Activated CD4-positive, alpha-beta T cell treated with anti-CD3 and anti-CD28 coated beads, Interleukin-2, amount 10 ng/mL, durations not matched to agents 7 days and 5 days (primary cell): ENCODE data around the gene EFHD1. TPM values are rescaled to one million over a fixed set of nuclear protein-coding genes. Genes with fewer than 3 reads are reported as not detected.
A peak's percentile ranks its signal among the peaks of the same experiment; 100 is the strongest.

ENCODE experiments used
- CTCF ChIA-PET: fragments of 350-600 bp; sonication (Branson Sonifier 250); formaldehyde crosslinking; loops from one replicate; lab custom pipeline; 2021; ENCODE audit warnings: antibody characterized with exemption; lab: Charles Lee
- POLR2A ChIA-PET: fragments of 350-600 bp; sonication (Branson Sonifier 250); formaldehyde crosslinking; loops from one replicate; lab custom pipeline; 2021; ENCODE audit warnings: antibody characterized with exemption; lab: Charles Lee
- DNase-seq: peaks from one replicate; pipeline ENCODE4 v3.0.0-alpha.2; 2020
- H3K27ac Mint-ChIP-seq: one replicate; pipeline ENCODE4 v1.8.0; 2021; ENCODE audit warnings: mild to moderate bottlenecking, moderate library complexity, mixed read lengths
- H3K27me3 Mint-ChIP-seq: one replicate; pipeline ENCODE4 v1.8.0; 2021; ENCODE audit warnings: mixed read lengths
- H3K36me3 Mint-ChIP-seq: one replicate; pipeline ENCODE4 v1.8.0; 2021; ENCODE audit warnings: low read depth, mixed read lengths
- H3K4me1 Mint-ChIP-seq: one replicate; pipeline ENCODE4 v1.8.0; 2021; ENCODE audit warnings: mixed read lengths
- H3K4me3 Mint-ChIP-seq: one replicate; pipeline ENCODE4 v1.8.0; 2021; ENCODE audit warnings: mild to moderate bottlenecking, moderate library complexity, mixed read lengths
- H3K9me3 Mint-ChIP-seq: one replicate; pipeline ENCODE4 v1.8.0; 2021; ENCODE audit warnings: mixed read lengths
- total RNA-seq, 2 experiments: library from RNA; stranded (reverse); gene quantifications; one replicate each; pipeline ENCODE4 v1.2.3, GENCODE V29; 2021

EFHD1 gene
- total RNA-seq, 2 experiments from 2014 or later: 0.32 to 0.50 TPM

DNA sequence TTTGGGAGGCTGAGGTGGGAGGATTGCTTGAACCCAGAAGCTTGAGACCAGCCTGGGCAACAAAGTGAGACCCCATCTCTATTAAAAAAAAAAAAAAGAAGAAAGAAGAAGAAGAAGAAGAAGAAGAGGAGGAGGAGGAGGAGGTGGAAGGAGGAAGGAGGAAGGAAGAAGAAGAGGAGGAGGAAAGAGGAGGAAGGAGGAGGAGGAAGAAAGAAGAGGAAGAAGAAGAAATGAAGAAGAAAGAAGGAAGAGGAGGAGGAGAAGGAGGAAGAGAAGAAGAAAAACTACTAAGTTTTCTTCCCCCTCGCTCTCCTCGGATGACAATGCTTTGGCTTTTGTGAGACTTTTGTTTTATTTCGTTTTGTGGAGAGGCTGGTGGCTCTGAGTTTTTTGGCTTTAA lies 30.1 kb upstream of the EFHD1 start:
- DNase-seq: no peak
- no peaks in the 10 kb centered on the region for H3K36me3 Mint-ChIP-seq
- no peaks in the 10 kb centered on the region for H3K9me3 Mint-ChIP-seq
- H3K27ac Mint-ChIP-seq: no peak overlapping the region
- peaks cover 8% of the 10 kb centered on the region for H3K4me1 Mint-ChIP-seq
- H3K4me3 Mint-ChIP-seq: no peak overlapping the region
- POLR2A ChIA-PET: no interaction called here
- CTCF ChIA-PET: interaction anchor here (1.1 to 1.3 kb wide), 2 partner anchors 53 to 319 kb away, joined by 3 read pairs; partner anchors contain the start of genes EIF4E2 and TIGD1
- peaks cover 13% of the 10 kb centered on the region for H3K27me3 Mint-ChIP-seq

DNA sequence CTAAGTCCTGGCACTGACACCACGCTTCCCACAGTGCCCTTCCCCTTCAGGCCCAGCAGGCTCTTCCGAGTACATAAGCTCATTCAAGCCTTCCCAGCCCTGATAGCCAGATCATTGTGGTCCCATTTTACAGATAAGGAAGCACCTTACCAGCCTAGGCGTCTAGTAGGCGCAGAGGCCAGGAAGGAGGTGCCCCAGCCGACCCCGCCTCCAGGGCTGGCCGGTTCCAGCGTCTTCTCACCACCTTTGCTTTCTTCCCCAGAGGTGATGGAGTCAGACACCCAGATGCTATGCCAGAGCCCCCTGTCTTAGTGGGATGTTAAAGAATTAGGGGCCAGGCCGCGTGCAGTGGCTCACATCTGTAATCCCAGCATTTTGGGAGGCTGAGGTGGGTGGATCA lies 28.9 kb upstream of the EFHD1 start:
- H3K27me3 Mint-ChIP-seq: peaks cover 13% of the 10 kb centered on the region
- ChIA-PET POLR2A (no interaction called here), CTCF (interaction anchor here (1.1 to 1.3 kb wide), 3 partner anchors 54 to 449 kb away, joined by 3 read pairs; partner anchors contain the start of genes EIF4E2 and TIGD1)
- no peaks in the 10 kb centered on the region for H3K9me3 Mint-ChIP-seq
- DNase-seq: no peak
- no peak overlapping the region for H3K4me3 Mint-ChIP-seq
- H3K4me1 Mint-ChIP-seq: peaks cover 8% of the 10 kb centered on the region
- no peak overlapping the region for H3K27ac Mint-ChIP-seq
- no peaks in the 10 kb centered on the region for H3K36me3 Mint-ChIP-seq

DNA sequence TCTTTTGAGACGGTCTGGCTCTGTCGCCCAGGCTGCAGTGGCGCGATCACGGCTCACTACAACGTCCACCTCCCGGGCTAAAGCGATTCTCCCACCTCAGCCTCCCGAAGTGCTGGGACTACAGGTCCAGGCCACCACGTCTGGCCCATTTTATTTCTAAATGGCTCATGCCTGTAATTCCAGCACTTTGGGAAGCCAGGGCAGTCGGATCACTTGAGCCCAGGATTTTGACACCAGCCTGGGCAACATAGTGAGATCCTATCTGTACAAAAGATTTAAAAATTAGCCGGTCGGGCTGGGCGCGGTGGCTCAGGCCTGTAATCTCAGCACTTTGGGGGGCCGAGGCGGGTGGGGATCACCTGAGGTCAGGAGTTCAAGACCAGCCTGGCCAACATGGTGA lies 26.4 kb upstream of the EFHD1 start:
- no peak for DNase-seq
- peaks cover 8% of the 10 kb centered on the region for H3K4me1 Mint-ChIP-seq
- no peak overlapping the region for H3K4me3 Mint-ChIP-seq
- no peaks in the 10 kb centered on the region for H3K9me3 Mint-ChIP-seq
- H3K27ac Mint-ChIP-seq: no peak overlapping the region
- peaks cover 13% of the 10 kb centered on the region for H3K27me3 Mint-ChIP-seq
- ChIA-PET CTCF (interaction anchor here (0.6 to 0.7 kb wide), 5 partner anchors 81 to 740 kb away, joined by 3 read pairs; no protein-coding TSS in a partner anchor), POLR2A (no interaction called here)
- H3K36me3 Mint-ChIP-seq: no peaks in the 10 kb centered on the region

DNA sequence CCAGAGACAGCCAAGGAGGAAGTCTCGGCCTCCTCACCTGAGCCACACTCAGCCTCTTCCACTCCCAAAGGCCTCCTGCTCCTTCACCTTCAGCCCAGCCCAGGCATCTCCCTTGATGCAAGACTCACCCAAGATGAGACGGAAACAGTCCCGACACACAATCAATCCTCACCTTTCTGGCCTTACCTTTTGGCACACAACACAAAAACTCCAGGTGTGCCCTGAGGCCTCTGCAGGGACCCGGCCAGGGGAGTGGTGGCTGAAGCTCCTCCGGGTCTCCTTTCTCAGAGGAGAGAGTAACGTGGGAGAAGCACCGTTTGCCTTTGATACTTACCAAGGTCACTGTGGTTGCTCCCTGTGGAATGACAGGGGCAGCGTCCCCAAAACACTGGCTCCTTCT lies 23.8 kb upstream of the EFHD1 start:
- DNase-seq: no peak
- H3K9me3 Mint-ChIP-seq: no peaks in the 10 kb centered on the region
- peaks cover 1% of the 10 kb centered on the region for H3K27me3 Mint-ChIP-seq
- H3K4me1 Mint-ChIP-seq: peaks cover 6% of the 10 kb centered on the region
- H3K4me3 Mint-ChIP-seq: no peak overlapping the region
- CTCF ChIA-PET: no interaction called here
- no peak overlapping the region for H3K27ac Mint-ChIP-seq
- no peaks in the 10 kb centered on the region for H3K36me3 Mint-ChIP-seq
- POLR2A ChIA-PET: no interaction called here

DNA sequence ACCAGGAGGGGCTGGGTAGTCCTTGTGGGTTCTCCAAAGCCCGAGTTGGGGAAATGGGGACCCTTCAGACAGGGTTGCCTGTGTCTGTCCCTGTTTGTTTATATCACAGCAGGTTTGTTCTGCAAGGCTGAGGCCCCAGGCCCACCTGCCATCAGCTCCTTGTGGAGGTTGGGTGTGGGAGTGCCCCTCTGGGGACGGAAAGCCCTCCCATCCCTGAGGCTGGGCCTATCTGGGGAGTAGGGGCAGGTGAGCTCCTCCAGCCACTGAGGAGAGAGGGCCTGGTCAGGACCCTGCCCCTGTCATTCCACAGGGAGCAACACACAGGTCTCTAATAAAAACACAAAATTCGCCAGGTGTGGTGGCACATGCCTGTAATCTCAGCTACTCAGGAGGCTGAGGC lies 23.3 kb upstream of the EFHD1 start:
- POLR2A ChIA-PET: no interaction called here
- peaks cover 1% of the 10 kb centered on the region for H3K27me3 Mint-ChIP-seq
- DNase-seq: no peak
- H3K36me3 Mint-ChIP-seq: no peaks in the 10 kb centered on the region
- H3K9me3 Mint-ChIP-seq: no peaks in the 10 kb centered on the region
- no peak overlapping the region for H3K27ac Mint-ChIP-seq
- CTCF ChIA-PET: no interaction called here
- H3K4me3 Mint-ChIP-seq: no peak overlapping the region
- H3K4me1 Mint-ChIP-seq: peaks cover 6% of the 10 kb centered on the region

DNA sequence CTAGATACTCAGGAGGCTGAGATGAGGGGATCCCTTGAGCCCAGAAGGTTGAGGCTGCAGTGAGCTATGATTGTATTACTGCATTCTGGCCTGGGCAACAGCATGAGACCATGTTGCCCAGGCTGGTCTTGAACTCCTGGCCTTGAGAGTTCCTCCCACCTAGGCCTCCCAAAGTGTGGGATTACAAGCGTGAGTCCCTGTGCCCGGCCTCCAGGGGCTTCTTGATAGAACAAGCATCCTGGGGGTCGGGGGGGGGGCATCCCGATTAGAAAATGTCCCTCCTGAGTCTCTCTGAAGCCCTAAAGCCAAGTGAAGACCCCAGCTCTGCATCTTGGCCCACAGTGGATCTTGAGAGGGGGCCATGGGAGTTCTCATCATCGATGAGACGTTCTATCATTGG lies 22.3 kb upstream of the EFHD1 start:
- Mint-ChIP-seq H3K9me3 (no peaks in the 10 kb centered on the region), H3K4me1 (peaks cover 3% of the 10 kb centered on the region), H3K4me3 (no peak overlapping the region), H3K36me3 (no peaks in the 10 kb centered on the region), H3K27ac (no peak overlapping the region), H3K27me3 (peaks cover 1% of the 10 kb centered on the region)
- DNase-seq: no peak
- POLR2A ChIA-PET: no interaction called here
- CTCF ChIA-PET: interaction anchor here (0.6 to 1.0 kb wide), 2 partner anchors 9 to 136 kb away, joined by 3 to 6 read pairs; no protein-coding TSS in a partner anchor

DNA sequence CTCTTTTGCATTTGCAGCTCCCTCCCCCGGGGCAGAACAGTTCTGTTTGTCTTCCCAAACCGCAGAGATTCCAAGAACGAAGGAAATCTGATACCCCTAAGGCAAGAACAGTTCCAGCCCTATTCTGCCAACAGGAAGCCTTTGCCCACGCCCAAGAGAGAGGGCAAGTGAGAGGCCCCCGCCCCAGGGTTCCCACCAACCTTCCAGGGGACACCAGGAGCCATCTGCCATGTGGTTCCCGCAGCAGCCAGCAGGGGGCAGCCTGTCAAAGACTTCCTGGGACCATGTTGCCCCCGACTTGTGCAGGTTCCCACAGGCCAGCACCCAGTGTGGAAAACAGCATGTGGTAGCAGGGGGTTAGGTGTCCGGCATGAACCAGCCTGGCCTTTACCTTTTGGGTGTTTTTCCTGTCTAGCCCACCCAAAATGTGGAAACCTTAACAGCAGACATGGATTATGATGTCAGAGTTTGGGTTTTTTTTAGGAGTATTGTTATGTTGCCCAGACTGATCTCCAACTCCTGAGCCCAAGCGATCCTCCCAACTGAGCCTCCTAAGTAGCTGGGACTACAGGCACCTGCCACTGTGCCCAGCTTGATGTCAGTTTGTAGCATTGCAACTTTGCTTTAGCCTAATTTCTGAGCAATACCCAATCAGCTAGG lies 21.7 kb upstream of the EFHD1 start:
- Mint-ChIP-seq H3K27me3 (peaks cover 1% of the 10 kb centered on the region), H3K4me3 (no peak overlapping the region), H3K9me3 (no peaks in the 10 kb centered on the region), H3K36me3 (no peaks in the 10 kb centered on the region), H3K27ac (no peak overlapping the region), H3K4me1 (no peaks in the 10 kb centered on the region)
- ChIA-PET POLR2A (no interaction called here), CTCF (interaction anchor here (0.6 to 1.5 kb wide), 3 partner anchors 8 to 135 kb away, joined by 3 to 6 read pairs (median 3); no protein-coding TSS in a partner anchor)
- DNase-seq: peak; percentile 63

DNA sequence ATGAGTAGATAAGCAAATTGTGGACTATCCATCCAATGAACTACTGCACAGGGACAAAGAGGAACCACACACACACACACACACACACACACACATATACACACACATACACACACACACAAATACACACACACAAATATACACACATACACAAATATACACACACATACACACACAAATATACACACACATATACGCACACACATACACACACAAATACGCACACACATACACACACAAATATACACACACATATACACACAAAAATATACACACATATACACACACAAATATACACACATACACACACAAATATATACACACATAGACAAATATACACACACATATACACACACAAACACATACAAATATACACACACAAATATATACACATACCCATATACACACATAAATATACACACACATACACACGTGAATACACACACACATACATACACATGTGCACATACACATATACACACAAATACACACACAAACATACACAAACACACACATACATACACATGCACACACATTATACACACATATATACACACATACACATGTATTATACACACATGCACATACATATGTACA lies 19.8 kb upstream of the EFHD1 start:
- no peaks in the 10 kb centered on the region for H3K9me3 Mint-ChIP-seq
- H3K4me1 Mint-ChIP-seq: no peaks in the 10 kb centered on the region
- H3K27ac Mint-ChIP-seq: no peak overlapping the region
- POLR2A ChIA-PET: no interaction called here
- H3K36me3 Mint-ChIP-seq: no peaks in the 10 kb centered on the region
- DNase-seq: no peak
- CTCF ChIA-PET: interaction anchor here (1.5 kb wide), 1 partner anchor 14 kb away, joined by 3 read pairs; no protein-coding TSS in a partner anchor
- H3K27me3 Mint-ChIP-seq: peaks cover 1% of the 10 kb centered on the region
- H3K4me3 Mint-ChIP-seq: no peak overlapping the region

DNA sequence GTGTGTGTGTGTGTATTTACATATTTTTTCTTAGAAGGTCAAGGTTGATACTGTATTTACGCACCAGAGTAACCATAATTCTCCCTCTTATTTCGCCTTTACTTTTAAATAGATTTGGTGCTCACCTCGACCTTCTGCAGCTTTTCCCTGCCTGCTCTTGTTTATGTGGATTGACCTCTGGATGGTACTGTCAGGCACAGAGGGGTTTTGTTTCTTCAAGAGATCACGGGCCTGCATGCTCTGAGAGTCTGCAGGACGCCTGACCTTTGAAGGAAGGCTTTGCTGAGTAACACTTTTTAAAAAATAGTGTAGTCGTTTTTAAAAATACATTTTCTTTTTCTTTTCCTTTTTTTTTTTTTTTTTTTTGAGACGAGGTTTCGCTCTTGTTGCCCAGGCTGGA lies 18.1 kb upstream of the EFHD1 start:
- no peaks in the 10 kb centered on the region for H3K4me1 Mint-ChIP-seq
- ChIA-PET POLR2A (no interaction called here), CTCF (no interaction called here)
- no peak for DNase-seq
- no peaks in the 10 kb centered on the region for H3K36me3 Mint-ChIP-seq
- no peaks in the 10 kb centered on the region for H3K9me3 Mint-ChIP-seq
- H3K4me3 Mint-ChIP-seq: no peak overlapping the region
- H3K27me3 Mint-ChIP-seq: peaks cover 1% of the 10 kb centered on the region
- no peak overlapping the region for H3K27ac Mint-ChIP-seq

DNA sequence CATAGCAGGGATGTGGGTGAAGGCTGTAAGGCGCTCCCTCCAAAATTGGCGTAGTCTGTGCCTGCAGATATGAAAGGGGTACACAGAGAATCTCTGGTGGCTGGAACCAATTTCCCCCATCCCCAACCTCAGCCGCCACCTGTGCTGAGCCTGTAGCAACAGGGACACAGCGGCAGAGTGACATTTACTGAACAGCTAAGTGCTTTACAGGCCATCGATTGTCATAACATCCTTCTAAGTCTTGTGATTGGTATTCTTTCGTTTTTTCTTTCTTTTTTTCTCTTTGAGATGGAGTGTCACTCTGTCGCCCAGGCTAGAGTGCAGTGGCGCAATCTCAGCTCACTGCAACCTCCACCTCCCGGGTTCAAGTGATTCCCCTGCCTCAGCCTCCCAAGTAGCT lies 12.2 kb upstream of the EFHD1 start:
- CTCF ChIA-PET: no interaction called here
- Mint-ChIP-seq H3K27me3 (peaks cover 7% of the 10 kb centered on the region), H3K4me1 (no peaks in the 10 kb centered on the region), H3K36me3 (no peaks in the 10 kb centered on the region), H3K4me3 (no peak overlapping the region), H3K9me3 (no peaks in the 10 kb centered on the region), H3K27ac (no peak overlapping the region)
- no peak for DNase-seq
- POLR2A ChIA-PET: no interaction called here

DNA sequence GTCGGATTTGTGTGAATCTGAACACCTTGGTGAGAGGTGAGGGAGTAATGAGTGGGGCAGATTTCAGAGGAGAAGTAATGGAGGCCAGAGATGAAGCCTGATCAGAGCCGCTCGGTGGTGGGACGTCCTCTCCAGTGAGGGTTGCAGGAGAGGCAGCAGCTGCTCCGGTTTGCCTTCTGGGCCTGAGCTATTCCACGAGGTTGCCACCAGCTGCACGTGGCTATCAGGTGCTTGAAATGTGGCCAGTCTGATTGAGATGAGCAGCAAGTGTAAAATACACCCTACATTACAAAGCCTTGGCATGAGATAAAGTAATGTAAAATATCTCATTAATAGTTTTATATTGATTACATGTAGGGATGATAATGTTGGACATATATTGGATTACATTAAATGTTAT lies 10.8 kb upstream of the EFHD1 start:
- CTCF ChIA-PET: no interaction called here
- Mint-ChIP-seq H3K27me3 (peaks cover 10% of the 10 kb centered on the region), H3K4me1 (peaks cover 2% of the 10 kb centered on the region)

DNA sequence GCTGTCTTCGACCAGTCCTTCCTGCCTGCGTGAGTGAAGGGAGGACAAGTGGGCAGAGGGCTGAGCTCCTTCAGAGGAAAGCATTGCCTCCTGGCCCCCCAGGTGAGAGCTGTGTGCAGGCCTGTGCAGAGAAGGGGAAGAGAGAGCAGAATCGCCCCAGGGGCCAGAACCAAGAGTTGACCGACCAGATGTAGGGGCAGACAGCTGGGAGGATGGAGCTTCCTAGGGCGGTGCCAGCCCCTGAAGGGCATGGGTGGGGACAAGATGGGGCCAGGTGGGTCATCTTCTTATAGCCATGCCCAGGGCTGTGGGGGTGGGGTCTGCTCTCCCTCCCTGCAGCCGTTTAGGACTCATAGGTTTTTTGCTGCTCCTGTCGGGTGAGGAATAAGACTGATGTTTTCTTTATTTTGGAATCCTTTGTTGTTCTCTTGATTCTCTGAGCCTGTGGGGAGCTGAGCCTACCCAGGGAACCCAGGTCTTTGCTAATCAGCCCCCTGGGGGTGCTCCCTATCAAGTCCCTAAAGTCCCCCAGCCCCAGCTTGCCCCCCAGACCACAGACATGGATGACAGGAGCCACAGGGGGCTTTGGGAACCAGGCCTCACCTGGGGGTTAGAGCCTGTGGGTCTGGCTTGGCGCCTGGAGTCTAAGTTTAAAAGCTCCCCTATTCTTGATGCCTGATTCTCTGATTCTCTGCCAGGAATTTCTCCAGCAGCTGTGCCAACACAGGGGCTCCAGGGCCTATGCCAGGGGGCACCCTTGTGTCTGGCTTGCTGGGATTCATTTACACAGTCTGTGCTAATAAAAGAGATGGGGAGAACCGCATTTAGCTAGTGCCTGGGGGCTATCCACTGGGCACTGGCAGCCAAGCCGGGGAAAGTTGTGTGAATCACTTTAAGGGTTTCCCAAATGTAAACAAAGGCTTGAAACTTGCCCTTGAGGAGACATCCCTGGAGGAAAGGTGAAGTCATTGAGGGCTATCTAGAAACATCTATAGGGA lies 9.3 kb upstream of the EFHD1 start:
- H3K9me3 Mint-ChIP-seq: no peaks in the 10 kb centered on the region
- ChIA-PET CTCF (no interaction called here), POLR2A (no interaction called here)
- H3K36me3 Mint-ChIP-seq: no peaks in the 10 kb centered on the region
- H3K4me1 Mint-ChIP-seq: peaks cover 2% of the 10 kb centered on the region
- peaks cover 16% of the 10 kb centered on the region for H3K27me3 Mint-ChIP-seq
- no peak overlapping the region for H3K4me3 Mint-ChIP-seq
- no peak for DNase-seq
- H3K27ac Mint-ChIP-seq: no peak overlapping the region

More for the DNA sequence above, 10.8 kb upstream of the EFHD1 start:
- no peak overlapping the region for H3K4me3 Mint-ChIP-seq
- no peaks in the 10 kb centered on the region for H3K36me3 Mint-ChIP-seq
- POLR2A ChIA-PET: no interaction called here
- no peak for DNase-seq
- no peak overlapping the region for H3K27ac Mint-ChIP-seq
- H3K9me3 Mint-ChIP-seq: no peaks in the 10 kb centered on the region
